ENCODE measurements around the gene LRRTM4.

GRCh38 chr2:76928026-76928425 is 594.1 kb downstream of the LRRTM4 start:
- TF ChIP-seq CTCF (optimal IDR thresholded peaks at IDR 0.05 in 1 of 3, IDR thresholded peaks at IDR 0.05 in 1 of 3, conservative IDR thresholded peaks at IDR 0.05 in 1 of 3; ENCODE audit: extremely low read depth in 1 of 3, insufficient read depth in 2 of 3, low read length in 3 of 3): no peak
- no peak for TF ChIP-seq EZH2 (IDR thresholded peaks at IDR 0.05; ENCODE audit: low read length)
